ENCODE data around the gene COG5.

DNA sequence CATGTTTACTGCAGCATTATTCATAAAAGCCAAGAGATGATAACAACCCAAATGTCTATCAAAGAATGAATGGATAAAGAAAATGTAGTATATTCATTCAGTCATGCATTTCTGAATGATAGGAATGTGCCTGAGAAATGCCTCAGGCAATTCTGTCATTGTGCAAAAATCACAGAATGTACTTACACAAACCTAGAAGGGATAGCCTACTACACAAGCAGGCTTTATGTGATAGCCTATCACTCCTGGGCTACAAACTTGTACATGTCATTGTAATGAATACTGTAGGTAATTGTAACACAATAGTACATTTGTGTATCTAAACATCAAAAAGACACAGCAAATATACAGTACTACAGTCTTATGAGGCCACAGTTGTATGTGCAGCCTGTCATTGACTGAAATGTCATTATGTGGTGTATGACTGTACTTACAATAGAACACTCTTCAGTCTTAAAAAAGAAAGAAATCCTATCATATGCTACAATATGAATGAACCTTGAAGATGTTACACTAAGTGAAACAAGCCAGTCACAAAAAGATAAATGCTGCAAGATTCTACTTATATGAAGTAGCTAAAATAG is 235.6 kb downstream of the COG5 start:
- TF ChIP-seq, protein P1, sequence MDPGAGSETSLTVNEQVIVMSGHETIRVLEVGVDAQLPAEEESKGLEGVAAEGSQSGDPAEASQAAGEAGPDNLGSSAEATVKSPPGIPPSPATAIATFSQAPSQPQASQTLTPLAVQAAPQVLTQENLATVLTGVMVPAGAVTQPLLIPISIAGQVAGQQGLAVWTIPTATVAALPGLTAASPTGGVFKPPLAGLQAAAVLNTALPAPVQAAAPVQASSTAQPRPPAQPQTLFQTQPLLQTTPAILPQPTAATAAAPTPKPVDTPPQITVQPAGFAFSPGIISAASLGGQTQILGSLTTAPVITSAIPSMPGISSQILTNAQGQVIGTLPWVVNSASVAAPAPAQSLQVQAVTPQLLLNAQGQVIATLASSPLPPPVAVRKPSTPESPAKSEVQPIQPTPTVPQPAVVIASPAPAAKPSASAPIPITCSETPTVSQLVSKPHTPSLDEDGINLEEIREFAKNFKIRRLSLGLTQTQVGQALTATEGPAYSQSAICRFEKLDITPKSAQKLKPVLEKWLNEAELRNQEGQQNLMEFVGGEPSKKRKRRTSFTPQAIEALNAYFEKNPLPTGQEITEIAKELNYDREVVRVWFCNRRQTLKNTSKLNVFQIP (CRISPR knock-in tag; IDR thresholded peaks at IDR 0.05; ENCODE audit: borderline replicate concordance, low read depth): no peak
- TF ChIP-seq, protein P2, sequence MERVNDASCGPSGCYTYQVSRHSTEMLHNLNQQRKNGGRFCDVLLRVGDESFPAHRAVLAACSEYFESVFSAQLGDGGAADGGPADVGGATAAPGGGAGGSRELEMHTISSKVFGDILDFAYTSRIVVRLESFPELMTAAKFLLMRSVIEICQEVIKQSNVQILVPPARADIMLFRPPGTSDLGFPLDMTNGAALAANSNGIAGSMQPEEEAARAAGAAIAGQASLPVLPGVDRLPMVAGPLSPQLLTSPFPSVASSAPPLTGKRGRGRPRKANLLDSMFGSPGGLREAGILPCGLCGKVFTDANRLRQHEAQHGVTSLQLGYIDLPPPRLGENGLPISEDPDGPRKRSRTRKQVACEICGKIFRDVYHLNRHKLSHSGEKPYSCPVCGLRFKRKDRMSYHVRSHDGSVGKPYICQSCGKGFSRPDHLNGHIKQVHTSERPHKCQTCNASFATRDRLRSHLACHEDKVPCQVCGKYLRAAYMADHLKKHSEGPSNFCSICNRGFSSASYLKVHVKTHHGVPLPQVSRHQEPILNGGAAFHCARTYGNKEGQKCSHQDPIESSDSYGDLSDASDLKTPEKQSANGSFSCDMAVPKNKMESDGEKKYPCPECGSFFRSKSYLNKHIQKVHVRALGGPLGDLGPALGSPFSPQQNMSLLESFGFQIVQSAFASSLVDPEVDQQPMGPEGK (CRISPR knock-in tag; IDR thresholded peaks at IDR 0.05; ENCODE audit: borderline replicate concordance): no peak
- TF ChIP-seq ARNTL (CRISPR knock-in tag; IDR thresholded peaks at IDR 0.05; ENCODE audit: borderline replicate concordance, low read depth): no peak
- TF ChIP-seq, protein P3, sequence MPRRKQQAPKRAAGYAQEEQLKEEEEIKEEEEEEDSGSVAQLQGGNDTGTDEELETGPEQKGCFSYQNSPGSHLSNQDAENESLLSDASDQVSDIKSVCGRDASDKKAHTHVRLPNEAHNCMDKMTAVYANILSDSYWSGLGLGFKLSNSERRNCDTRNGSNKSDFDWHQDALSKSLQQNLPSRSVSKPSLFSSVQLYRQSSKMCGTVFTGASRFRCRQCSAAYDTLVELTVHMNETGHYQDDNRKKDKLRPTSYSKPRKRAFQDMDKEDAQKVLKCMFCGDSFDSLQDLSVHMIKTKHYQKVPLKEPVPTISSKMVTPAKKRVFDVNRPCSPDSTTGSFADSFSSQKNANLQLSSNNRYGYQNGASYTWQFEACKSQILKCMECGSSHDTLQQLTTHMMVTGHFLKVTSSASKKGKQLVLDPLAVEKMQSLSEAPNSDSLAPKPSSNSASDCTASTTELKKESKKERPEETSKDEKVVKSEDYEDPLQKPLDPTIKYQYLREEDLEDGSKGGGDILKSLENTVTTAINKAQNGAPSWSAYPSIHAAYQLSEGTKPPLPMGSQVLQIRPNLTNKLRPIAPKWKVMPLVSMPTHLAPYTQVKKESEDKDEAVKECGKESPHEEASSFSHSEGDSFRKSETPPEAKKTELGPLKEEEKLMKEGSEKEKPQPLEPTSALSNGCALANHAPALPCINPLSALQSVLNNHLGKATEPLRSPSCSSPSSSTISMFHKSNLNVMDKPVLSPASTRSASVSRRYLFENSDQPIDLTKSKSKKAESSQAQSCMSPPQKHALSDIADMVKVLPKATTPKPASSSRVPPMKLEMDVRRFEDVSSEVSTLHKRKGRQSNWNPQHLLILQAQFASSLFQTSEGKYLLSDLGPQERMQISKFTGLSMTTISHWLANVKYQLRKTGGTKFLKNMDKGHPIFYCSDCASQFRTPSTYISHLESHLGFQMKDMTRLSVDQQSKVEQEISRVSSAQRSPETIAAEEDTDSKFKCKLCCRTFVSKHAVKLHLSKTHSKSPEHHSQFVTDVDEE (CRISPR knock-in tag; IDR thresholded peaks at IDR 0.05): no peak
- no peak for TF ChIP-seq GLIS3 (CRISPR knock-in tag; IDR thresholded peaks at IDR 0.05)
- TF ChIP-seq CSDC2 (CRISPR knock-in tag; IDR thresholded peaks at IDR 0.05): no peak
- TF ChIP-seq ZFP3 (CRISPR knock-in tag; IDR thresholded peaks at IDR 0.05): no peak
- no peak for TF ChIP-seq RARB (CRISPR knock-in tag; IDR thresholded peaks at IDR 0.05)
